ENCODE data around the gene AK1. TPM values are rescaled to one million over a fixed set of nuclear protein-coding genes. Genes with fewer than 3 reads are reported as not detected.
A peak's percentile ranks its signal among the peaks of the same experiment; 100 is the strongest.

AK1 gene
- total RNA-seq, 1 donor = 37.1 TPM

DNA sequence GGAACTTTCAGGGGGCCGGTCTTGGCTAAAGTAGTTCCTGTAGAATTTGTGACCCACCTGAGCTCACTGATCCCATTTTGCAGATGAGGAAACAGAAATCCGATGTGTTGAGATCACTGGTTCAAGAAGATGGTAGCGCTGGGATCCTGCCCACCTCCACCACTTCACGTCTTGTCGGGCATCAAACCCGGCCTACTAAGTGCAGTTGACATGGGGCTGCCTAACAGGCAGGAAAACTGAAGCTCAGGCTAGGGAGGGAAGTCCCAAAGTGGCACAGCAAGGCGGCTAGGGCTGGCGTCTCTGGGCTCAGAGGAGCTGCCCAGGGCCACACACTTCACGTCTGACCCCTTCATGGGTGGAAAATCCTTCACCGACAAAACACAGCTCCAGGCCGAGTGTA lies 22.5 kb downstream of the AK1 start:
- no peak for DNase-seq (ENCODE audit: low read depth)
- TF ChIP-seq CTCF (IDR thresholded peaks at IDR 0.05; ENCODE audit: insufficient read depth, low read depth, low read length) = no peak
- no peak overlapping the region for H3K4me3 ChIP-seq (ENCODE audit: low read depth, low read length)

DNA sequence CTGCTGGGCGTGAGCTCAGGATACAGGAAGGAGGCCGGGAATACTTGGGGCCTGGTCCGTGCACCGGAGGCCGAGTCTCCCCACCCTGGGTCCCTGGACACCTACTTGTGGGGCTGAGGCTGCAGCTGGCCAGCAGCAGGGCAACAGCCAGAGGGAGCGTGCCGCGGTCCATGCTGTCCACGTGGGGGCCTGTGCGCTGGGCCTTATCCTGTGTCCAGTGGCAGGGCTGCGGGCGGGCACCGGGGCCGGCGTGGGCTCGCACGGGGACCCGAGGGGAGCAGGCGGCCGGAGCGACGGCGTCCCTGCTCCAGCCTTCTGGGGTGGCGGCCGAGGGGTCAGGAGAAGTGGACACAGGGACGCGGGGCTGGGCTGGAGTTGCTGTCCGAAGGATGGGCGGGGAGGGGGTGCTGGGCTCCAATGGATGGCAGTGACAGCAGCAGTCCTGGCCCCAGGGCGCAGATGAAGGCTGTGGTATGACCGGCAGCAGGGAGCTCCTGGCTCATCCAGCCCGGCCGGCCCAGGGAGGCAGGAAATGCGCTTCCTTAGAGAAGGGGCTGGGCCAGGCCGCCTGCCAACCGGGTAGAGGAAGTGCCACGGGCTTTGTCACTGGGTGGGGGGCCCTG lies 23.2 kb downstream of the AK1 start, which contains the start of gene ENG:
Gene ENG, minus strand, starts transcription at position 475 of the 623 bp plus-strand sequence. Its CDS starts 303 bp downstream, at position 172.
- peak; percentile 66 for DNase-seq (ENCODE audit: low read depth)
- TF ChIP-seq CTCF (IDR thresholded peaks at IDR 0.05; ENCODE audit: insufficient read depth, low read depth, low read length) = no peak
- peak within 1 kb of the TSS; percentile 75 for H3K4me3 ChIP-seq (ENCODE audit: low read depth, low read length)

DNA sequence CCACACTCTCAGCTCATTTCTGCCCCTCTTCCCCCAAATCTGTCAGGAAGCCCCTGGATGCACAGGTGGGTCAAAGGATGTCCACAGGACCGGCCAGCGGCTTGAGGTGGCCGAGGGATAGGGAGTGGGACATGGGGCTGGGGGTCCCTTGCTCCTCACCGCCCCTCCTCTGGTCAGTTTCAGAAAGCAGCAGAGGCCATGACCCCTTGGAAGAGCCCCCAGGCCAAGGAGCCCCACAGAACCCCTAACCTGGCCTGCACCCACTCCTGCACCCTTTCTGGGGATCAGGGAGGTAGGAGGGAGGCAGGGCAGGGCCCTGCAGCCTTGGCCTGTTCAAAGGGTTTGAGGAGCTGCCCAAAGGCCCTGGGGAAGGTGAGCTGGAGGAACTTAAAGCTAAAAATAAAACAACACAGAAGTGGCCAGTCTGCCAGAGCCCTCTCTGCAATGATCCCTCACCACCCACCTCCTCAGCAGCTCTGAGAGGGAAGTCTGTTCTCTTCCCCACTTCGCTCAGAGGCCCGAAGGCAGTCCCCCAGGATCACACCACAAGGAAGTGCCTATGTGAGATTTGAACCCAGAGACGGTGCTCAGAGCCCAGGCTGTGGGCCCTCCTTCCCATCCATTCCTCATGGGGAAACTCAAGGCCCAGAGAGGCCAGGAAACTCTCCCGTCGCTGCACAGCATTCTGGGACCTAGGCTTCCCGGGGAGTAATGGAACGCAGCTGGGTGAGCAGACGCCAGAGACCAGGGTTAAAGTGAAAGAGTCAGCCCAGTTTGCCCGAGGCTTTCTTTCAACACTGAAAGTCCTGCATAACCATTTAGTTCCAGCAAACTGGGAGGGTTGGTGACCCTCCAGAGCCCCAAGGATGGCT lies 23.9 kb downstream of the AK1 start:
- H3K4me3 ChIP-seq (ENCODE audit: low read depth, low read length) = peak overlapping the region; percentile 75
- peak; percentile 59 for DNase-seq (ENCODE audit: low read depth)
- no peak for TF ChIP-seq CTCF (IDR thresholded peaks at IDR 0.05; ENCODE audit: insufficient read depth, low read depth, low read length)

GRCh38 chr9:127852829-127853228 lies 24.6 kb downstream of the AK1 start:
- DNase-seq (ENCODE audit: low read depth) = no peak
- TF ChIP-seq CTCF (IDR thresholded peaks at IDR 0.05; ENCODE audit: insufficient read depth, low read depth, low read length) = no peak
- peak overlapping the region; percentile 75 for H3K4me3 ChIP-seq (ENCODE audit: low read depth, low read length)

DNA sequence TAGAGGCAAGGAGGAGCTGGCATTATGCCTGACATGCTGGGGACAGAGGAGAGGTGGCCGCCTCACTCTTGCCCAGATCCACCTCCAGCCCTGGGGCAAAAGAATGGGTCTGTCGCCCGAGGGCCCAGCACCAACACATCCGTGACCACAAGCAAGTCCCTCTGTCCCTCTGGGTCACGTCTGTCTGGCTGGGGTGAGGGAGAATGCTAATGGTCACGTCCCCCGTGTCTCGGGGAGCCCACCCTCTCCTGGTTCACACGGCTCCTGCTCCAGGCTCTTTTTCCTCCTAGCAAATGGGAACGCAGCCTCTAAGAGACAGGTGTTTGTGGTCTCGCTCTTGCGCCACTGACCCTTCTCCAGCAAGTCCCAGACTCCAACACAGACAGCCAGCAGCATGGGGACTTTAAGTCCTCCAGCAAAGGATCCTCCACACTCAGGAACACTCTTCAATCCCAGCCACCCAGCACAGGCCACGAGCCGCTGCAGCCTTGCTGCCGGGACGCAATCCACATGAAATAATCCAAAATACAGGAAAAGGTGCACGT lies 27.1 kb downstream of the AK1 start:
- no peak for DNase-seq (ENCODE audit: low read depth)
- H3K4me3 ChIP-seq (ENCODE audit: low read depth, low read length) = no peak overlapping the region
- TF ChIP-seq CTCF (IDR thresholded peaks at IDR 0.05; ENCODE audit: insufficient read depth, low read depth, low read length) = no peak

GRCh38 chr9:127848756-127849504 lies 28.5 kb downstream of the AK1 start:
- no peak for TF ChIP-seq CTCF (IDR thresholded peaks at IDR 0.05; ENCODE audit: insufficient read depth, low read depth, low read length)
- no peak for DNase-seq (ENCODE audit: low read depth)
- no peak overlapping the region for H3K4me3 ChIP-seq (ENCODE audit: low read depth, low read length)
